Endometrial microvascular endothelial cells (primary cell): ENCODE data around the gene ADAMTS18. TPM values are rescaled to one million over a fixed set of nuclear protein-coding genes. Genes with fewer than 3 reads are reported as not detected.

Experiments
- in situ Hi-C: cut with HindIII; loops from 2 replicates; pipeline ENCODE4 v1.10.0; 2017; ENCODE audit warnings: low sequenced_read_pairs, low pct_unique_long_range_greater_than_20kb; ENCODE audit errors: inconsistent ontology term
- total RNA-seq: library from RNA; depleted of rRNA; stranded (reverse); fragments of >200 nt; gene quantifications from one replicate; pipeline ENCODE4 v1.2.3, GENCODE V29; 2015; ENCODE audit errors: inconsistent ontology term

The ADAMTS18 gene
- total RNA-seq, 1 donor from 2014 or later, result 9.8 TPM

- in situ Hi-C loops, result no loop called here
Measured at GRCh38 chr16:77402118-77402517, 32.7 kb downstream of the ADAMTS18 start.

- in situ Hi-C loops, result no loop called here
Measured at GRCh38 chr16:77399546-77399945, 35.3 kb downstream of the ADAMTS18 start.

- in situ Hi-C loops, result no loop called here
Measured at GRCh38 chr16:77399066-77399465, 35.8 kb downstream of the ADAMTS18 start.

- in situ Hi-C loops, result no loop called here
Measured at GRCh38 chr16:77398495-77398894, 36.3 kb downstream of the ADAMTS18 start.

- in situ Hi-C loops, result no loop called here
Measured at GRCh38 chr16:77396461-77396860, 38.4 kb downstream of the ADAMTS18 start.

DNA sequence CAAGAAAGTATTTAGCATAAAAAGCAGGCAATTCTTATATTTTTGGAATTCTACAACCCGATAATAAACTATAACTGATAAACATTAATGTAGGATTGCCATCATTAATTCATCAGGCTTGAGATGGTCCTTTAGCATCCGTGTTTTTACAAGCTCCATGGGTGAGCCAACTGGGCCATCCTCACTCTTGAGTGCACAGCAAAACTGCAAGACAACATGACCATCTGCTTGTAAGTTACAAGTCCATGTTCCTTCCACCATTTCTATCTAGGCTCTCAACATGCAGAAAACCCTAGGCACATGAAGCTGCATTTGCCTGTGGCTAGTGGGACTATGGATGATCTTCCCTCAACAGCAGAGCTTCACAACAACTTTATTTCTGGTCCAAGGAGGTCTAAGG, 40.1 kb downstream of the ADAMTS18 start:
- in situ Hi-C loops, result no loop called here

DNA sequence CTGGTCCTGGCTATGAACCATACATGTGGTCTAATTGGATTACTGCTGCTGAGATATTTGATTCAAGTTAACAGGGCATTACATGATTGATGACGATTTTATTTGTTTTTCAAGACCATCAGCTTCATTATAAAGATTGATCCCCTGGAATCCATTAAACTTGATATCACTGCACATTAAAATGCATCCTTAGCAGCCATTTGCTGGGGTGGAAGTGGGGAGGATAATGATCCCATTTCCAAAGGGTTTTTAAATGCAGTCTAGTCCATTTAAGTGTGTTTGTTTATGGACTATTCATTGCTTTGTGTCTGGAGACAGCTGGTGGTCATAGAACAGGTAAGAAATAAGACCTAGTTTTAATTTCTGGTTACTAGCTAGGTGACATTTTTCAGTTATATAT, 40.9 kb downstream of the ADAMTS18 start:
- in situ Hi-C loops, result no loop called here

GRCh38 chr16:77387815-77388209, 47.0 kb downstream of the ADAMTS18 start:
- in situ Hi-C loops, result no loop called here

GRCh38 chr16:77386831-77387814, 47.7 kb downstream of the ADAMTS18 start:
- in situ Hi-C loops, result no loop called here

DNA sequence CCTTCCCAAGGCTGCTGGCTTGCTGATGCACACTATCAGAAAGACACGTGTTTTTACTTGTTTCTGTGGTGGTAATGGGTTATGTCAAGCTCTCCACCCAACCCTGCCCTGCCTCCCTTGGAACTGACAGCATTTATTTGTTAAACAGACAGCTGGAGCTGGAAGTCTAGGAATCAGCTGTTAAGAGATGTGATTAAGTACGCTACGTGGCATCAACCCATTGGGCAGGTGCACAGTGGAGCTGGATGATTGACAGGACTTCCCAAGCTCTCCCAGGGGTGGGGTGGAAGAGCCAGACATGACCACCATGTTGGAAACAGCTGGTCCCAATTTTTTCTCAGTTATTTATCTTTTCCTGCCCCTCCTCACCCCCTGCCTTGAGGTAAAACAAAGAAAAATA, 49.4 kb downstream of the ADAMTS18 start:
- in situ Hi-C loops, result no loop called here

GRCh38 chr16:77383606-77384187, 51.1 kb downstream of the ADAMTS18 start:
- in situ Hi-C loops, result no loop called here

DNA sequence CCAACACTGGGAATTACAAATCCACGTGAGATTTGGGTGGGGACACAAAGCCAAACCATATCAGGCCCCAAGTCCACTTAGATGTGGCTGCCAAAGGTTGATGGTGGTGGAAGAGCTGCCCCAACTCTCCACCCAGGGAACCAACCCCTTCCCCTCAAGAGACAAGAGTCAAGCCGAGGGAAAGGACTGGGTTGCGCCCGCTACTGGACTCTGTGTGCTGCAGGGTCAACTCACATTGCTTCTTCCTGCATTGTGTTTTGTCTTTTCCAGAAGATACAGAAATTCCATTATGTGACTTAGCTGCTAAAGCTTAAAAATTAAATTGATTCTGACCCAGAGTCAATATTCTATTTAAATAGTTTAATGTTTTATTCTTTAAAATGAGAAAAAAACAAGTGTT, 58.5 kb downstream of the ADAMTS18 start:
- in situ Hi-C loops, result no loop called here

GRCh38 chr16:77375396-77375795, 59.4 kb downstream of the ADAMTS18 start:
- in situ Hi-C loops, result no loop called here

DNA sequence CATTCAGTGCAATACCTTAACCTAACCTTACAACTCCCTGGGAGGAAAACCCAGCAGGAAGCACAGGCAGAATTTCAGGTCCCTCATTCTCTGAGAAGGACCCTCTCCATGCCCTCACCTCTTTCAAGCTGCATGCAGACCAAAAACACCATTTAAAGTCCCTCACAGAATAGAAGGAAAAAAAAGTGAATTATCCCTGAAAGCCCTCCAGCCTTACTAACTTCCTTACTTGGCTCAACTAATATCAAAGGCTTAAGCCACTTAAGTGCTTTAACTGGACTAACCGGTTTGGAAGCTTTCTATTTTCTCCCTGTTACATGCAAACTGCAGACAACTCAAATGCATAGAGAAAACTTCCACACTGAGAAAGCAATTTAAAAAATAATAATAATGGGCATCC, 60.5 kb downstream of the ADAMTS18 start:
- in situ Hi-C loops, result no loop called here

GRCh38 chr16:77373726-77374125, 61.1 kb downstream of the ADAMTS18 start:
- in situ Hi-C loops, result no loop called here

- in situ Hi-C loops, result no loop called here
Measured at GRCh38 chr16:77364770-77365169, 70.1 kb downstream of the ADAMTS18 start.

DNA sequence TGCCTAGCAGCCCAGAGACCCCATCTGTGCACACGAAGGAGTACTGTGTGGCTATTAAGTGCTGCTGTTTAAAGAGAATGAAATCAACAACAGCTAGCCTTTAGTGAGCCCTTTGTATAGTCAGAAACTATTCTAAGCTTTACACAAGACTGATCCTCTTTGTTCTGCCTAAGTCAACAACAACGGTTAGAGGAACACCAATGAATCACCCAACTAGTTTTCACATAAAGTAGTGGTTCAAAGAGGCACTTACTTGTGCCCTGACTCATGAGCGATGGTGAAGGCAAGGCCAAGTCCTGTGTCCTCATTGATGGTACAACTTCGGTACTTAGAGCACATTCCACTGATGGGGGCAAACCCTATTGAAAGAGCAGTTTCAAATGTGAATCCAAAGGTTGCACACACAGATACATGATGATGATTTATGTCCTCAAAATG, 75.8 kb downstream of the ADAMTS18 start:
- in situ Hi-C loops, result no loop called here

GRCh38 chr16:77353587-77354263, 81.1 kb downstream of the ADAMTS18 start:
- in situ Hi-C loops, result no loop called here

DNA sequence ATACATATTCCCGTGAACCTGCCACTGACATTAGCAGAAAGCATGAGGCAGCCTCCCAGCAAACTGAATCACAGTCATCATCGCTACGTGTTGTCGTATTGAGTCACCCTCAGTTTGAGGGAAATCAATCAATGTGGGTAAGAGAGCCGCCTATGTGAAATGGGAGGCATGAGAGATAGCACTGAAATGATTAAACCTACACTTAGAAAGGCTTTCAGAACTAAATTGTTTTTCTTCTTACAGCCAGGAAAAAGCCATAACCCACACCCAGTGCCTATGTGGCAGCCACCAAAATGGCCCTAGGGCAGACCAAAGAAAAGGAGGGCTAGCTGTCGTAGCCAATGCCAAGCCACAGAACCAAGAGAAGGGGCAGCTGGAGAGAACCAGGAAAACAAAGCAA, 90.5 kb downstream of the ADAMTS18 start:
- in situ Hi-C loops, result no loop called here

- in situ Hi-C loops, result no loop called here
Measured at GRCh38 chr16:77336637-77337036, 98.2 kb downstream of the ADAMTS18 start.
